Pancreas (tissue), 10 donors: ENCODE data around the gene SGTA. TPM values are rescaled to one million over a fixed set of nuclear protein-coding genes. Genes with fewer than 3 reads are reported as not detected.

ENCODE experiments used
- ATAC-seq, 4 donors: fragments of 200-7000 bp; cut with Tn5 transposase; one replicate each; pipeline versions ENCODE4 v1.8.0 to v1.9.1; 2020; ENCODE audit warnings: mild to moderate bottlenecking in 4 of 4, moderate library complexity in 4 of 4
- DNase-seq, 6 donors: peaks; one replicate each; pipeline ENCODE4 v3.0.0-alpha.2; 2020
- FAIRE-seq: peaks from 2 replicates; lab custom pipeline; 2012; peaks lifted over from hg19 to GRCh38; lab: Jason Lieb, UNC
- H3K27ac ChIP-seq, 4 donors: fragments of 200-600 bp; sonication (generic); 1 replicate in 3 of 4; 2 replicates in 1 of 4; pipeline versions ENCODE4 v1.5.0 to v1.8.0; 2020
- H3K27me3 ChIP-seq, 4 donors: fragments of 200-600 bp; one replicate each; pipeline ENCODE4 v1.8.0; 2021
- H3K36me3 ChIP-seq, 3 donors: fragments of 200-600 bp; sonication (generic) in 1 of 3; one replicate each; pipeline versions ENCODE4 v1.5.0 to v1.8.0; 2020 to 2021
- H3K4me1 ChIP-seq, 3 donors: fragments of 200-600 bp; one replicate each; pipeline ENCODE4 v1.8.0; 2021
- H3K4me3 ChIP-seq, 4 donors: fragments of 200-600 bp; sonication (generic) in 2 of 4; one replicate each; pipeline versions ENCODE4 v1.5.0 to v1.8.0; 2020 to 2021
- H3K9me3 ChIP-seq, 4 donors: fragments of 200-600 bp; one replicate each; pipeline ENCODE4 v1.8.0; 2021
- CTCF ChIP-seq, 4 donors: fragments of 200-600 bp; sonication (generic) in 3 of 4; IDR thresholded peaks; one replicate each; pipeline versions ENCODE4 v1.5.0 to v1.8.0; 2021; ENCODE audit warnings: antibody characterized with exemption in 4 of 4
- WGBS, 2 donors: extraction: QIAGEN DNeasy Blood & Tissue Kit; methylation state at CpG; one replicate each; pipeline ENCODE4 v1.1.7; 2013; 5-methylcytosine and 5-hydroxymethylcytosine counted together
- intact Hi-C, 3 donors: fragments of 100-400 bp; cut with DNase I; formaldehyde crosslinking; loops; one replicate each; pipeline versions ENCODE4 v1.11.1 to v1.14.2; 2022
- polyA plus RNA-seq, 2 donors: library from polyadenylated mRNA; stranded (reverse); fragments of 200-250 nt; gene quantifications; one replicate each; pipeline ENCODE4 v1.2.3, GENCODE V29; 2013
- total RNA-seq, 6 donors: library from RNA; stranded (reverse); fragmentation: NEBNext Ultra II Directional in 4 of 6; extraction: Animal tissue kit (Norgen Biotek cat#: 25700) in 4 of 6; gene quantifications; one replicate each; pipeline versions ENCODE4 v1.2.1 to v1.2.4, GENCODE V29; 2021 to 2023
- donor health status: healthy with polysubstance abuse.
- donor health status: DM: no; HTN: no; CAD: no; lungs with moderate emphysema.
- donor health status: DM: no; HTN: no; CAD: no.
- donor health status: control.
- donor health status: control.
- donor health status: Bipolar disorder and iron deficiency.
- donor health status: DM: yes; HTN: yes; CAD: no.
- donor health status: DM: no; HTN: no; CAD: no.
- donor health status: DM: no; HTN: no; CAD: no.
- donor health status: DM: yes; HTN: yes; CAD: no.

SGTA gene
- total and polyA plus RNA-seq, 8 donors, result 19.4 to 49.6 (median 26.7) TPM

GRCh38 chr19:2812414-2813234 is 29.6 kb upstream of the SGTA start:
- DNase-seq (no peak), ATAC-seq (no peak), FAIRE-seq (no peak)
- intact Hi-C loops, result no loop called here
- Histone ChIP-seq H3K27ac (no peak overlapping the region), H3K4me1 (no peaks in the 10 kb centered on the region), H3K36me3 (peaks cover 0 to 3% (median 0%) of the 10 kb centered on the region in 3 donors), H3K9me3 (no peaks in the 10 kb centered on the region), H3K4me3 (no peak overlapping the region), H3K27me3 (no peaks in the 10 kb centered on the region)
- 95% methylated on average over 34 to 37 of the region's 37 CpGs for WGBS, 2 donors
- no peak for TF ChIP-seq CTCF (IDR thresholded peaks at IDR 0.05)

- no peak overlapping the region for H3K27ac ChIP-seq
- 91 to 94% methylated on average over 27 to 34 of the region's 34 CpGs for WGBS, 2 donors
- DNase-seq (no peak), ATAC-seq (no peak), FAIRE-seq (no peak)
- no peaks in the 10 kb centered on the region for H3K4me1 ChIP-seq
- H3K4me3 ChIP-seq, result no peak overlapping the region
- no peaks in the 10 kb centered on the region for H3K9me3 ChIP-seq
- H3K36me3 ChIP-seq, result peaks cover 0 to 8% (median 0%) of the 10 kb centered on the region in 3 donors
- no peak for TF ChIP-seq CTCF (IDR thresholded peaks at IDR 0.05)
- intact Hi-C loops, result no loop called here
- H3K27me3 ChIP-seq, result no peaks in the 10 kb centered on the region
Measured at GRCh38 chr19:2811735-2812413, 28.8 kb upstream of the SGTA start.

GRCh38 chr19:2811221-2811722 is 28.2 kb upstream of the SGTA start:
- DNase-seq, result no peak
- 94 to 96% methylated on average over 20 of the region's 20 CpGs for WGBS, 2 donors
- no peak for FAIRE-seq
- Histone ChIP-seq H3K4me1 (no peaks in the 10 kb centered on the region), H3K36me3 (peaks cover 0 to 8% (median 0%) of the 10 kb centered on the region in 3 donors), H3K4me3 (no peak overlapping the region), H3K27ac (no peak overlapping the region), H3K27me3 (no peaks in the 10 kb centered on the region), H3K9me3 (no peaks in the 10 kb centered on the region)
- intact Hi-C loops, result no loop called here
- ATAC-seq, result no peak
- no peak for TF ChIP-seq CTCF (IDR thresholded peaks at IDR 0.05)

GRCh38 chr19:2810141-2811091 is 27.3 kb upstream of the SGTA start:
- Histone ChIP-seq H3K9me3 (no peaks in the 10 kb centered on the region), H3K27ac (no peak overlapping the region), H3K27me3 (no peaks in the 10 kb centered on the region), H3K36me3 (peaks cover 0 to 8% (median 0%) of the 10 kb centered on the region in 3 donors), H3K4me1 (no peaks in the 10 kb centered on the region), H3K4me3 (no peak overlapping the region)
- ATAC-seq (no peak), FAIRE-seq (no peak), DNase-seq (no peak)
- intact Hi-C loops, result no loop called here
- WGBS, 2 donors, result 94 to 97% methylated on average over 53 to 58 of the region's 58 CpGs
- TF ChIP-seq CTCF (IDR thresholded peaks at IDR 0.05), result no peak
